NOMO-1 treated with dmso at 0.1 percent for 144 hours (cell line): ENCODE measurements around the gene IL1RAPL1.

ENCODE experiments used
- DNase-seq: peaks from one replicate; lab custom pipeline; 2025; ENCODE audit not compliant: unreplicated experiment; lab: John Stamatoyannopoulos, UW

IL1RAPL1 gene

GRCh38 chrX:29617276-29617675 lies 1030.0 kb downstream of the IL1RAPL1 start:
- DNase-seq: no peak

GRCh38 chrX:29617725-29618124 lies 1030.5 kb downstream of the IL1RAPL1 start:
- DNase-seq: no peak

- DNase-seq: no peak
These were observed 1040.6 kb downstream of the IL1RAPL1 start for GRCh38 chrX:29627833-29628232.

GRCh38 chrX:29634516-29634915 lies 1047.3 kb downstream of the IL1RAPL1 start:
- no peak for DNase-seq

- no peak for DNase-seq
These were observed 1049.1 kb downstream of the IL1RAPL1 start for GRCh38 chrX:29636331-29636730.

- no peak for DNase-seq
These were observed 1052.9 kb downstream of the IL1RAPL1 start for GRCh38 chrX:29640106-29640505.

GRCh38 chrX:29641461-29641860 lies 1054.2 kb downstream of the IL1RAPL1 start:
- DNase-seq: no peak

- DNase-seq: no peak
These were observed 1055.9 kb downstream of the IL1RAPL1 start for GRCh38 chrX:29643181-29643580.

- no peak for DNase-seq
These were observed 1060.9 kb downstream of the IL1RAPL1 start for GRCh38 chrX:29648161-29648560.

GRCh38 chrX:29652484-29652883 lies 1065.2 kb downstream of the IL1RAPL1 start:
- DNase-seq: no peak

- no peak for DNase-seq
These were observed 1066.5 kb downstream of the IL1RAPL1 start for GRCh38 chrX:29653721-29654120.

- no peak for DNase-seq
These were observed 1072.7 kb downstream of the IL1RAPL1 start for GRCh38 chrX:29659911-29660310.

GRCh38 chrX:29661290-29661689 lies 1074.0 kb downstream of the IL1RAPL1 start:
- no peak for DNase-seq

- no peak for DNase-seq
These were observed 1074.9 kb downstream of the IL1RAPL1 start for GRCh38 chrX:29662101-29662500.

- DNase-seq: no peak
These were observed 1075.7 kb downstream of the IL1RAPL1 start for GRCh38 chrX:29662759-29663503.

- DNase-seq: no peak
These were observed 1078.3 kb downstream of the IL1RAPL1 start for GRCh38 chrX:29665532-29665931.

GRCh38 chrX:29666366-29666765 lies 1079.1 kb downstream of the IL1RAPL1 start:
- no peak for DNase-seq

GRCh38 chrX:29671421-29671820 lies 1084.2 kb downstream of the IL1RAPL1 start:
- DNase-seq: no peak

GRCh38 chrX:29687687-29688086 lies 1100.4 kb downstream of the IL1RAPL1 start:
- DNase-seq: no peak

GRCh38 chrX:29690061-29690460 lies 1102.8 kb downstream of the IL1RAPL1 start:
- no peak for DNase-seq

- no peak for DNase-seq
These were observed 1103.8 kb downstream of the IL1RAPL1 start for GRCh38 chrX:29691044-29691443.

- DNase-seq: no peak
These were observed 1106.7 kb downstream of the IL1RAPL1 start for GRCh38 chrX:29693912-29694311.

GRCh38 chrX:29699239-29699638 lies 1112.0 kb downstream of the IL1RAPL1 start:
- no peak for DNase-seq
